ENCODE data around the gene ZBTB24.

- TF ChIP-seq EZH2 (IDR thresholded peaks at IDR 0.05; ENCODE audit: insufficient read depth, poor library complexity, severe bottlenecking) (no peak), EZH2phosphoT487 (IDR thresholded peaks at IDR 0.05; ENCODE audit: insufficient read depth, low read depth) (no peak)
Observed at GRCh38 chr6:109483735-109484057, 677 bp upstream of the ZBTB24 start.
